Trophoblast cell (in vitro differentiated cells and primary cell): ENCODE measurements around the gene CBFA2T3.

Source experiments
- DNase-seq, 2 donors: peaks; one replicate each; pipeline ENCODE4 v3.0.0-alpha.2; 2016
- H2AFZ ChIP-seq: 2 replicates; pipeline ENCODE4 v1.6.1; 2013; ENCODE audit warnings: low read length, moderate library complexity, mild to moderate bottlenecking; ENCODE audit not compliant: insufficient read depth, poor library complexity
- H2AK5ac ChIP-seq: 2 replicates; pipeline ENCODE4 v1.6.1; 2013; ENCODE audit warnings: mild to moderate bottlenecking, low read length
- H2BK120ac ChIP-seq: 2 replicates; pipeline ENCODE4 v1.6.1; 2013; ENCODE audit warnings: low read length, mild to moderate bottlenecking, moderate library complexity; ENCODE audit not compliant: insufficient read depth, poor library complexity
- H2BK12ac ChIP-seq: 2 replicates; pipeline ENCODE4 v1.6.1; 2013; ENCODE audit warnings: mild to moderate bottlenecking, low read length, moderate library complexity
- H2BK5ac ChIP-seq: 2 replicates; pipeline ENCODE4 v1.6.1; 2013; ENCODE audit warnings: low read length, low read depth, moderate library complexity, mild to moderate bottlenecking; ENCODE audit not compliant: poor library complexity
- H3K14ac ChIP-seq: 2 replicates; pipeline ENCODE4 v1.6.1; 2013; ENCODE audit warnings: mild to moderate bottlenecking, low read length
- H3K18ac ChIP-seq: 2 replicates; pipeline ENCODE4 v1.6.1; 2013; ENCODE audit warnings: mild to moderate bottlenecking, low read length
- H3K23ac ChIP-seq: 2 replicates; pipeline ENCODE4 v1.6.1; 2013; ENCODE audit warnings: low read length
- H3K27ac ChIP-seq: 2 replicates; pipeline ENCODE4 v1.5.1; 2013; ENCODE audit warnings: low read depth, mild to moderate bottlenecking, inconsistent platforms, low read length, moderate library complexity
- H3K27me3 ChIP-seq: 2 replicates; pipeline ENCODE4 v1.6.1; 2013; ENCODE audit warnings: inconsistent platforms, mild to moderate bottlenecking, low read length, moderate library complexity; ENCODE audit not compliant: insufficient read depth
- H3K36me3 ChIP-seq, 2 experiments: 1 replicate in 1 of 2; 2 replicates in 1 of 2; pipeline ENCODE4 v1.6.1; 2013; ENCODE audit warnings: low read length in 2 of 2, mild to moderate bottlenecking in 2 of 2, moderate library complexity in 1 of 2; ENCODE audit not compliant: insufficient read depth in 2 of 2, control insufficient read depth in 1 of 2
- H3K4ac ChIP-seq: 2 replicates; pipeline ENCODE4 v1.6.1; 2013; ENCODE audit warnings: low read depth, mild to moderate bottlenecking, low read length, moderate library complexity
- H3K4me1 ChIP-seq, 2 experiments: 1 replicate in 1 of 2; 2 replicates in 1 of 2; pipeline ENCODE4 v1.6.1; 2013; ENCODE audit warnings: low read length in 2 of 2, mild to moderate bottlenecking in 2 of 2, moderate library complexity in 1 of 2; ENCODE audit not compliant: insufficient read depth in 2 of 2, control insufficient read depth in 1 of 2
- H3K4me2 ChIP-seq: 2 replicates; pipeline ENCODE4 v1.6.1; 2013; ENCODE audit warnings: inconsistent platforms, mild to moderate bottlenecking, low read length, moderate library complexity
- H3K4me3 ChIP-seq: 2 replicates; pipeline ENCODE4 v1.5.1; 2013; ENCODE audit warnings: mild to moderate bottlenecking, low read depth, low read length, inconsistent platforms
- H3K79me1 ChIP-seq: one replicate; pipeline ENCODE4 v1.6.1; 2013; ENCODE audit warnings: low read length
- H3K79me2 ChIP-seq: 2 replicates; pipeline ENCODE4 v1.6.1; 2013; ENCODE audit warnings: low read length, mild to moderate bottlenecking; ENCODE audit not compliant: control insufficient read depth, insufficient read depth, poor library complexity
- H3K9ac ChIP-seq: 2 replicates; pipeline ENCODE4 v1.6.1; 2013; ENCODE audit warnings: mild to moderate bottlenecking, low read length
- H3K9me3 ChIP-seq: 2 replicates; pipeline ENCODE4 v1.6.1; 2013; ENCODE audit warnings: low read depth, mild to moderate bottlenecking, control low read depth, inconsistent platforms, low read length; ENCODE audit not compliant: insufficient read depth
- H4K12ac ChIP-seq: 2 replicates; pipeline ENCODE4 v1.6.1; 2013; ENCODE audit warnings: low read depth, mild to moderate bottlenecking, low read length, moderate library complexity
- H4K8ac ChIP-seq: 2 replicates; pipeline ENCODE4 v1.6.1; 2013; ENCODE audit warnings: low read depth, mild to moderate bottlenecking, low read length, moderate library complexity
- H4K91ac ChIP-seq: one replicate; pipeline ENCODE4 v1.6.1; 2013; ENCODE audit warnings: low read depth, mild to moderate bottlenecking, low read length, moderate library complexity
- WGBS: extraction: QIAGEN DNeasy Blood & Tissue Kit; methylation state at CpG from one replicate; pipeline ENCODE4 v1.1.7; 2013; ENCODE audit warnings: missing lambda C conversion rate; ENCODE audit not compliant: insufficient read length, insufficient coverage; ENCODE audit errors: extremely low coverage; 5-methylcytosine and 5-hydroxymethylcytosine counted together

Gene CBFA2T3

GRCh38 chr16:88932929-88933328, 44.1 kb downstream of the CBFA2T3 start:
- H2AK5ac ChIP-seq, result no peak overlapping the region
- no peak overlapping the region for H3K4ac ChIP-seq

GRCh38 chr16:88931936-88932335, 45.1 kb downstream of the CBFA2T3 start:
- Histone ChIP-seq H2BK5ac (no peak overlapping the region), H3K9me3 (peaks cover 12% of the 10 kb centered on the region), H3K4me3 (no peak overlapping the region), H4K8ac (no peak overlapping the region), H2BK12ac (no peak overlapping the region), H3K27me3 (no peaks in the 10 kb centered on the region), H2AFZ (no peak overlapping the region), H2AK5ac (no peak overlapping the region), H3K9ac (no peak overlapping the region), H3K23ac (no peak overlapping the region), H3K36me3 (no peaks in the 10 kb centered on the region), H3K79me1 (no peaks in the 10 kb centered on the region), H3K27ac (no peak overlapping the region), H3K79me2 (no peaks in the 10 kb centered on the region), H3K4me1 (peaks cover 0 to under 1% of the 10 kb centered on the region in 2 experiments), H4K12ac (no peak overlapping the region), H3K4me2 (no peak overlapping the region), H3K14ac (no peak overlapping the region), H3K4ac (no peak overlapping the region), H4K91ac (no peak overlapping the region), H2BK120ac (no peak overlapping the region), H3K18ac (no peak overlapping the region)
- DNase-seq, result no peak
- WGBS, result no CpG with 5 or more reads among the region's 21 CpGs

More at GRCh38 chr16:88932929-88933328, 44.1 kb downstream of the CBFA2T3 start:
- Histone ChIP-seq H3K9me3 (peaks cover 15% of the 10 kb centered on the region), H2BK5ac (no peak overlapping the region), H3K79me2 (no peaks in the 10 kb centered on the region), H2AFZ (no peak overlapping the region), H4K8ac (no peak overlapping the region), H3K23ac (no peak overlapping the region), H3K27ac (no peak overlapping the region), H3K9ac (no peak overlapping the region), H3K36me3 (no peaks in the 10 kb centered on the region), H2BK120ac (no peak overlapping the region), H3K27me3 (no peaks in the 10 kb centered on the region), H4K12ac (no peak overlapping the region), H3K18ac (no peak overlapping the region), H3K14ac (no peak overlapping the region), H4K91ac (no peak overlapping the region), H3K4me3 (no peak overlapping the region), H3K79me1 (no peaks in the 10 kb centered on the region), H2BK12ac (no peak overlapping the region), H3K4me1 (peaks cover 0 to 2% of the 10 kb centered on the region in 2 experiments), H3K4me2 (no peak overlapping the region)
- whole genome bisulfite sequencing, result no CpG with 5 or more reads among the region's 17 CpGs
- DNase-seq, result no peak

DNA sequence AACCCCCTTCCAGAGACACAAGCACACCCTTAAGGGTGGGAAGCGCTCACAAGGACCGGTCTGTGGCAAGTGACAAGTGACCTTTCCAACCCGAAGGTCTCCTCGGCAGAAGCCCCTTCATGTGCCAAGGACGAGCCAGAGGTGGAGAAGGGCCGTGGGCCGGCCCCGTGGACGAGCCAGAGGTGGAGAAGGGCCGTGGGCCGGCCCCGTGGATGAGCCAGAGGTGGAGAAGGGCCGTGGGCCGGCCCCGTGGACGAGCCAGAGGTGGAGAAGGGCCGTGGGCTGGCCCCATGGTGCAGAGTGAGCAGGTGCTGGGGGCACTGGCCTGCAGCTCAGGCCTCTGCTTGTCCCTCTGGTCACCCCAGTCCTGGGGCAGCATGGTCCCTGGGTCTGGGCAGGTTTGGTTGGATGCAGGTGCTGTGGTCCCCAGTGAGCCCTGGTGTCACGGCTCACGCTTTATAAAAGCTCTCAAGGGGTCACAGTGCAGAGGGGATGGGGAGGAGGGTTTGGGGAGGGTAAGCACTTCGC, 45.6 kb downstream of the CBFA2T3 start:
- Histone ChIP-seq H3K27me3 (no peaks in the 10 kb centered on the region), H2BK120ac (no peak overlapping the region), H3K79me2 (no peaks in the 10 kb centered on the region), H4K91ac (no peak overlapping the region), H3K4me1 (peaks cover 3 to 5% of the 10 kb centered on the region in 2 experiments), H3K79me1 (peaks cover 3% of the 10 kb centered on the region), H3K4me3 (no peak overlapping the region), H3K36me3 (no peaks in the 10 kb centered on the region), H3K14ac (no peak overlapping the region), H2BK5ac (no peak overlapping the region), H3K23ac (no peak overlapping the region), H3K4ac (no peak overlapping the region), H4K8ac (no peak overlapping the region), H3K9ac (no peak overlapping the region), H2BK12ac (no peak overlapping the region), H2AK5ac (no peak overlapping the region), H3K27ac (no peak overlapping the region), H3K4me2 (no peak overlapping the region), H4K12ac (no peak overlapping the region), H3K18ac (no peak overlapping the region), H2AFZ (no peak overlapping the region), H3K9me3 (peaks cover 12% of the 10 kb centered on the region)
- WGBS, result no CpG with 5 or more reads among the region's 20 CpGs
- no peak for DNase-seq

GRCh38 chr16:88930716-88931115, 46.3 kb downstream of the CBFA2T3 start:
- Histone ChIP-seq H4K8ac (no peak overlapping the region), H3K9me3 (peaks cover 12% of the 10 kb centered on the region), H3K9ac (no peak overlapping the region), H3K36me3 (no peaks in the 10 kb centered on the region), H3K4me3 (no peak overlapping the region), H3K14ac (no peak overlapping the region), H2BK5ac (no peak overlapping the region), H3K79me2 (no peaks in the 10 kb centered on the region), H3K27ac (no peak overlapping the region), H3K27me3 (no peaks in the 10 kb centered on the region), H3K18ac (no peak overlapping the region), H3K4ac (no peak overlapping the region), H2AFZ (no peak overlapping the region), H2BK12ac (no peak overlapping the region), H2AK5ac (no peak overlapping the region), H2BK120ac (no peak overlapping the region), H4K91ac (no peak overlapping the region), H3K79me1 (peaks cover 9% of the 10 kb centered on the region), H3K4me1 (peaks cover 10 to 13% of the 10 kb centered on the region in 2 experiments), H3K23ac (no peak overlapping the region), H4K12ac (no peak overlapping the region), H3K4me2 (no peak overlapping the region)
- no CpG with 5 or more reads among the region's 12 CpGs for WGBS
- no peak for DNase-seq
